Measurements from ENCODE around the gene APOA1.
A peak's percentile ranks its signal among the peaks of the same experiment; 100 is the strongest.

The APOA1 gene

GRCh38 chr11:116813781-116814471 is 23.5 kb downstream of the APOA1 start:
- no peak overlapping the region for H3K4me3 ChIP-seq (ENCODE audit: low read depth, low read length)
- no peak for TF ChIP-seq MAX (IDR thresholded peaks at IDR 0.05; ENCODE audit: low read depth, low read length)
- no peak for TF ChIP-seq POLR2A (IDR thresholded peaks at IDR 0.05; ENCODE audit: extremely low read depth, insufficient read length)
- TF ChIP-seq CTCF (IDR thresholded peaks at IDR 0.05; ENCODE audit: low read depth, low read length), result no peak
- TF ChIP-seq MYC (IDR thresholded peaks at IDR 0.05; ENCODE audit: low read depth, low read length), result no peak
- peak; percentile 1 for DNase-seq (ENCODE audit: low read depth)

- no peak for DNase-seq (ENCODE audit: low read depth)
- no peak overlapping the region for H3K4me3 ChIP-seq (ENCODE audit: low read depth, low read length)
- TF ChIP-seq POLR2A (IDR thresholded peaks at IDR 0.05; ENCODE audit: extremely low read depth, insufficient read length) (no peak), MAX (IDR thresholded peaks at IDR 0.05; ENCODE audit: low read depth, low read length) (no peak)
These were observed 24.3 kb downstream of the APOA1 start for GRCh38 chr11:116813170-116813569.

- DNase-seq (ENCODE audit: low read depth), result no peak
- no peak for TF ChIP-seq MAX (IDR thresholded peaks at IDR 0.05; ENCODE audit: low read depth, low read length)
- no peak overlapping the region for H3K4me3 ChIP-seq (ENCODE audit: low read depth, low read length)
These were observed 25.3 kb downstream of the APOA1 start for GRCh38 chr11:116812109-116812508.

- TF ChIP-seq MAX (IDR thresholded peaks at IDR 0.05; ENCODE audit: low read depth, low read length), result no peak
- no peak for TF ChIP-seq MYC (IDR thresholded peaks at IDR 0.05; ENCODE audit: low read depth, low read length)
- TF ChIP-seq POLR2A (IDR thresholded peaks at IDR 0.05; ENCODE audit: extremely low read depth, insufficient read length), result no peak
- TF ChIP-seq CTCF (IDR thresholded peaks at IDR 0.05; ENCODE audit: low read depth, low read length), result no peak
- no peak overlapping the region for H3K4me3 ChIP-seq (ENCODE audit: low read depth, low read length)
- peak; percentile 1 for DNase-seq (ENCODE audit: low read depth)
These were observed 26.2 kb downstream of the APOA1 start for GRCh38 chr11:116811194-116811593.

GRCh38 chr11:116808262-116809175 is 28.9 kb downstream of the APOA1 start:
- no peak for TF ChIP-seq CTCF (IDR thresholded peaks at IDR 0.05; ENCODE audit: low read depth, low read length)
- H3K4me3 ChIP-seq (ENCODE audit: low read depth, low read length), result no peak overlapping the region
- no peak for DNase-seq (ENCODE audit: low read depth)

- TF ChIP-seq MYC (IDR thresholded peaks at IDR 0.05; ENCODE audit: low read depth, low read length) (no peak), MAX (IDR thresholded peaks at IDR 0.05; ENCODE audit: low read depth, low read length) (no peak), POLR2A (IDR thresholded peaks at IDR 0.05; ENCODE audit: extremely low read depth, insufficient read length) (no peak), CTCF (IDR thresholded peaks at IDR 0.05; ENCODE audit: low read depth, low read length) (no peak)
- DNase-seq (ENCODE audit: low read depth), result no peak
- H3K4me3 ChIP-seq (ENCODE audit: low read depth, low read length), result no peak overlapping the region
These were observed 29.7 kb downstream of the APOA1 start for GRCh38 chr11:116807601-116808261.
